GM19239 (cell line): Measurements from ENCODE around the gene ATF6.

Experiments used
- DNase-seq: peaks from one replicate; pipeline ENCODE4 v3.0.0; 2011; ENCODE audit warnings: low spot score; ENCODE audit not compliant: insufficient read length
- FAIRE-seq: peaks from 2 replicates; lab custom pipeline; 2011; peaks lifted over from hg19 to GRCh38; lab: Jason Lieb, UNC

ATF6 gene

DNA sequence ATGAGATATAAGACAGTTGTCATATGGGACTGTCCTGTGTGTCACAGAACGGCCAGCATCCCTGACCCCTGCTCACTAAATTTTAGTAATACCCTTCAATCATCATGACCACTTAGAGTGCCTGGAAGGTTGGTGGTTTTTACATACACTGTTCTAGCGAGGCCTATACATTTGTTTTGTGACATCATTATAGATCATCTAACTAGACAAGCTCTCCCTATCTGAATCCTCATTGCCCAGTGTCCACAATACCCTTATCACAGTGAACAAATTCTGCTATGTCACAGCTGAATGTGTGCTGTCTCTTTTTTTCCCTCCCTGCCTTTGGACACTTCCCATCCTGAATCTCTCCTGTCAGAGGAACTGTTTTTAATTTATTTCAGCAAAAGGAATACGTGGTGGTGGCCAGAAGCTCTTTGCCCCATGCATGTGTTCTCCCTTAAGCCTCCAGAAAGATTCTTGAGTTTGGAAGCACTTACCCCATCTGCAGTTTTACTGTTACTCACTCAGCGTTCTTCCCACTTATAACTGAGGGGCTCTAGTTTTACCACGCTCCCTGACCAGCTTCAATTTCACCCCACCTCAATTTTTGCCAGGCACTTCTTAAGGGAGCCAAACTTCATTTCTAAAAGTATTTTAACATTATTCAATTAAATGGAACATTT, 187.3 kb downstream of the ATF6 start:
- FAIRE-seq (no peak), DNase-seq (no peak)

- FAIRE-seq (peak; percentile 18), DNase-seq (no peak)
Measured at GRCh38 chr1:161954050-161954449, 187.9 kb downstream of the ATF6 start.

- DNase-seq, result no peak
- FAIRE-seq, result no peak
Measured at GRCh38 chr1:161954466-161954865, 188.3 kb downstream of the ATF6 start.

GRCh38 chr1:161955606-161956005, 189.5 kb downstream of the ATF6 start:
- FAIRE-seq (no peak), DNase-seq (no peak)

DNA sequence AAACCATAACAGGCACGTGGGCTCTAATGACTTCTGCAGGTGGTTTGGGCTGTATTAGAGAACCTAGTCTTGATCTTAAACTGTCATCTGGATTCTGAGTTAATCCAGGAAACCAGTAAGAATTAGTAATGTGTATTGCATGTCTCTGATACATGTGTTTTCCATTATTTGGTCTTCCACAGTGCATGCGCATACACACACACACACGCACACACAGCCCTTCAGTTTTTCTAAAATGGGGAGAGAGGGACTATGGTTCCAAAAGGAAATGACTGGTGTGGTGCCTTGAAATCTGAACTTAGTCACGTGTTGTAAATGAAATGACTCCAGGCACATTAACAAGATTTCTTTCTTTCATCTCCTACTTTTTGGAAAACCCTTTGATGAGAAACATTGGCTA, 190.0 kb downstream of the ATF6 start:
- DNase-seq, result no peak
- no peak for FAIRE-seq

- FAIRE-seq (no peak), DNase-seq (no peak)
Measured at GRCh38 chr1:161956930-161957329, 190.8 kb downstream of the ATF6 start.

- no peak for DNase-seq
- no peak for FAIRE-seq
Measured at GRCh38 chr1:161958425-161958824, 192.3 kb downstream of the ATF6 start.

DNA sequence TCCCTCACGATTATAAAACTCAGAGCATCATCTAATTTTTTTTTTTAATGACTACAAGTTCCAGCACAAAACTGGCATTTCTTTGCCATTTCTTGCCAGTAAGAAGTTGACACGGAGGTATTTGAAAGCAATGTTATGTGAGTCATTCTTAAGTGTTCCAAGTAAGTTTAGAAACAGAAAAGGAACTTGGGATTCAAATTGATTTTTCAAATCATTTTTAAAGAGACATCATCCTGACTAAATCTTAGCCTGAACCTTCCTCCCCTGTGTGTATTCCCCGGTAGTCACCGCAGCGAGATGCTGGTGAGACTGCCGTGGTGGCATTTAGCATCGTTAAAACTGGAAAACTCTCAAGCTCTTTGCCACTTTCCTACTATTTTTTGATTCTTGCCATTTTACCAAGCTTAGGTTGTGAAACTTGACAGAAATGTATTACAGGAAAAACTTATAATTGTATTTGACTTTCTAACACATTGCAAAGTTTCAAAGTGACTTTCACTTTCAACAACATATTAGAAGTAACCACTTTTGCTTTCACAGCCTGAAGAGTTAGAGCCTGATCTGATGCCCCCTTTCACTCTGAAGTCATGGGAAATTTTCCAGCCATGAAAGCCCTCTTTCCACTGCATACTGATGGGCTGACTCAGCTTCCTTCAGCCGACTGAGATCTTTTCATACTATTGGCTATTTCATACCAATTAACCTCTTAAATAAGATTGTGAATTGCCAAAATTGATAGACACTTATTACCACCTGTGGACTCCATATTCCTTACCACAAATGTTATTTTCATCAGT, 196.2 kb downstream of the ATF6 start:
- peak; percentile 97 for FAIRE-seq

DNA sequence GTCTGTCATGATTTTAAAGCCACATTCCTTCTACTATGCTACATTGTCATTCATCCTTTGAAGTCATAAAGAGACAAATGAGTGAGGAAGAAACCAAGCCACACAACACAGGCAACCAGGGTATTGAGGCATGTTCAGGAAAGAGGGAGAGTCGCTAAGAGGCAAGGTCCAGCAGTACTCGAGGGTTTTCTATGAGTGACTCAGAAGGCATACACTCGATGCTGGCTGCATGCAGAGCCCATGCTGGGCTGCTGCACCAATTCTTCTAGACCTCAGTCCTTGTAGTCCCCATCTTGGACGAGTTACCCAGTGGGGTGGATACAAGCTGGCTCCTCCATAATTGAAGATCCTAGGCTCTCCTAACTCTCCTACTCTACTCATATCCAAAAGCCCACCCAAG, 199.9 kb downstream of the ATF6 start:
- DNase-seq, result no peak
- no peak for FAIRE-seq

More for the DNA sequence above, 196.2 kb downstream of the ATF6 start:
- peak; percentile 49 for DNase-seq

GRCh38 chr1:161970036-161970435, 203.9 kb downstream of the ATF6 start:
- FAIRE-seq (no peak), DNase-seq (no peak)

DNA sequence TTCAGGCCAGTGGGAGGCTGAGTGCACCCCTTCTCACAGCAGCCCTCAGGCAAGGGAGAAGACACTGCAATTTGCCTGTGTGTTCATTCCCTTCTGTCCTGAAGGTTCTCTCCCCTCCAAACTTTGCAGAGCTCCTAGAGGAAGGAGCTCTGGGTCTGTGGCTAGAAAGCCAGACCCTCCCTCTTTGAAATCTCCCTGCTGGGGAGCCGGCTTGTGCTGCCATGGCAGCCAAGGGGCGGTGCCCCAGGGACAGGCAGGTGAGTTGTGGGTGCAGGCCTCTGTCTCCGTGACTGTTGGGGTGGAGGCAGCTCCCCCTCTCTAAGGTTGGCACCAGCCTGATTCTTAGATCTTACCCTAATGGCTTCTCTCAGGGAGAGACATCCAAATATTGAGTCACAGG, 204.5 kb downstream of the ATF6 start:
- no peak for FAIRE-seq
- DNase-seq, result no peak

DNA sequence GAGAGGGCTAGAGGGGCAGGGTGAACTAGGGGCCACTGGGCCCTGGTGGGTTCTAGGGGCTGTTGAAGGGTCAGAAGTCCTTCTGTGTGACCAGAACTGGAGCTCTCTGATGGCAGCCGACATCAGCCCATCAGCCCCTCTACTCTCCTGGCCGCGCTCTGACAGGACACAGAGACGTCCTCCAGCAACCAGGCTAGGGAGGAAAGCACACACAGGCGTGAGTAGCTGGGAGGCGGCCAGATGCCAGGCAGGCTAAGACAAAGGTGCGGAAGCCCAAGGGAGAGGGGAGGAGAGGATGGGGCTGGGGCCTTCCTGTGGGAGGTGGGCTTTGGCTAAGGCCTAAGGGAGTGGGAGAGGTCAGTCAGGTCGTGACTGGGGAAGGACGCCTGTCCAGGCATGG, 206.7 kb downstream of the ATF6 start:
- no peak for DNase-seq
- no peak for FAIRE-seq

DNA sequence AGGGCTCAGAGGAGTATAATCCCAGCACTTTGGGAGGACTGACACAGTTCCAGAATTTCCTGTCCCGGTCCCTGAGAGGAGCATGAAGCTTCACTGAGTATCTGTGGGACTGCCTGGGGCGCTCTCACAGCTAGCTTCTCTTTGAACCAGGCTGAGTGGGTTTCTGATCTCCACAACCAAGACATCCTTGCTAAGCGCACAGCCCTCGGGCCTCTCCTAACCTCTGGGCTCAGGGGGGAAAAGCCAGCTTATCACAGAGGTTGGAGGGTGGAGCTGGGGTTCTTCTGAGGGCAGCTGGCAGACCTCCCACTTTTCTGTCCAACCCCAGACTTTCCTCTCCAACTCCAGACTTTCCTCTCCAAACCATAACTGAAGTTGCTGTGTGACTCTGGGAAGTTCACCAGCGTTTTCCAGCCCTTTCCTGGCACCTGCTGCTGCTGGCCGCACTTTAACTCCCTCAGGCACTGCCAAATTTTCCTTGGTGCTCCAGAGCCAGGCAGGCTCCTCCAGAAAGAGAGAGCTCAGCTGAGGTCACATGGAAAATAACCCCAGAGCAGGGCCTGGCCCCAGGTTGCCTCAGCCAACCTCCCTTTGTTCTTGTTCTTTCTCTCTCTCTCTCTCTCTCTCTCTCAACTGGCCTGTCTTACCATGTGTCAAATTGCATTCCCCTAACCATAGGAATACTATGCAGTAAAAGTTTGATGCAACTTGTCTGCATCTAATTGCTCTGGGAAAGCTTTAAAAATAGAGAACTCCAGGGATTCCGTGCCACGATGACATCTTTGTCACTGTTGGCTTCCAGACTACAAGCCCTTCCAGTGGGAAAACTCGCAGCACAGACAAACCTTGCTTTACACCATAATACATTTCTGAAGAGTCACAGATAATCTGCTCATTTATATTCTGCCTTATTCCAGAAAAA, 208.1 kb downstream of the ATF6 start:
- FAIRE-seq, result no peak
- DNase-seq, result no peak

GRCh38 chr1:161978011-161978790, 212.1 kb downstream of the ATF6 start:
- FAIRE-seq (no peak), DNase-seq (no peak)

GRCh38 chr1:161981126-161981525, 215.0 kb downstream of the ATF6 start:
- DNase-seq (no peak), FAIRE-seq (no peak)

DNA sequence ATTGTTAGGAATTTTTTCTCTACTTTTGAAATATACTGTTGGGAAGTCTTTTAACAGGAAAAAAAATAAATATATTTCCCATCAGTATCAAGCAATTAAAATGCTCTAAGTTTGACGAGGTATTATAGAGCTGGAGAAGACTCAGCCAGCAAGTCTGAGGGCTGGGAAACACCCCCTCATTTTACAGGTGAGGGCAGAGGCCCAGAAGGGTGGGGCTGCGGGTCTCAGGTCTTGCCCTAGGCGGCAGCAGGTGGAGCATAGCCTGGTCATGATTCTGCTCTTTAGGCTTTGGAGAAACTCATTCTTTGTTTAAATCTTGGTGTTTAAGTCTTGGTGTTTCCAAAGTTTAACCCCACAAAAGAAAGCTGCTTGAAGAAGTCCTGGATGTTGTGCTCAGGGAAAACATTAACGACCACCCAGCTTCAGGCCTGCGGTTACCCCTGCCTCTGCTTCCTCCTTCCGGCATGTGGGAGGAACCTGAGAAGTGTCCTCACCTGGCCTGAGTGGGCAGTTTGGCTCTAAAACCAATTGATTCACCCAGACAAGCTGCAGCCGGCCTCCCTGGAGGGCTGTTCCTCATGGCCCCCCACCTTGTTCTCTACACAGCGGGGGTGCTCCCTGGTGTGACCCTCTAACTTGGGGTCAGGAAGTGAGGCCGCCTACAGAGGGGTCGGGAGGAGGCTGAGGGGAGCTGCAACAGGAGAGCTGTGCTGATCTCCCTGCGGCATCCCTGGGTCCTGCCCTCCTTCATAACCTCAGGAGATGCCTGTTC, 215.8 kb downstream of the ATF6 start:
- FAIRE-seq (no peak), DNase-seq (no peak)

DNA sequence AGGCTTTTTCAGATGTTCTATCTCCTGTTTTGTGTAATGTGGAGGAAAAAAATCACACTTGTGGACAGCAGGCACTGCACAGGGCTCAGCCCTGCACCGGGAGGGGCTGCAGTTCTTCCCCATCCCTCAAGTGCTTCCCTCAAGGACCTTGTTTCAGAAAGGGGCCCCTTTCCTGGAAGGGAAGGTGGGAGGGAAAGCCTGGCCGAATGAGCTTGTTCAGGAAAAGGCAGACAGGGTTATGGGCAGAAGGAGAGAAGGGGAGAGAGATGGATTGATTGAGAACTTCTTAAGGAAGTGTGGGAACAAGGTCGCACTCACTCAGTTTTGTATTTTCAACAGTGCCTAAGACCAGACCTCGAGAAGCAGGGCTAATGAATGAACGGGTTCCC, 216.4 kb downstream of the ATF6 start:
- FAIRE-seq, result no peak
- no peak for DNase-seq

DNA sequence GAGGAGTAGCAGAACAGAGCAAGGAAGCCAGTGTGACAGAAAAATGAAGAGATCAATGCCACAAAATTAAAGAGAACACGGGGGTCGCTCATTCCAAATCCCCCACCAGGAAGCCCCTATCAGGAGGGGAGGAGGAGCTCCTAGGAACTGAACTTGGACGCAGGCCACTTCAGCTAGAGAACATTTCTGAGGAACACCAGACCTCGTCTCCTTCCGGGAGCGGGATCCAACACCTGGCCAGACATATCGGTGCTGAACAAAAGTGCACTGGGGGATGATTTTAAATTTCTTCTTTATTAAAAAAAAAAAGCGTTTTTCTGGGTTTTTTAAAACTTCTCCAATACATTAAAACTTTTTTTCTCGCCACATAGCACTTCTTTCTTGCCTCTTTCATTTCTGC, 216.8 kb downstream of the ATF6 start:
- no peak for DNase-seq
- FAIRE-seq, result no peak

DNA sequence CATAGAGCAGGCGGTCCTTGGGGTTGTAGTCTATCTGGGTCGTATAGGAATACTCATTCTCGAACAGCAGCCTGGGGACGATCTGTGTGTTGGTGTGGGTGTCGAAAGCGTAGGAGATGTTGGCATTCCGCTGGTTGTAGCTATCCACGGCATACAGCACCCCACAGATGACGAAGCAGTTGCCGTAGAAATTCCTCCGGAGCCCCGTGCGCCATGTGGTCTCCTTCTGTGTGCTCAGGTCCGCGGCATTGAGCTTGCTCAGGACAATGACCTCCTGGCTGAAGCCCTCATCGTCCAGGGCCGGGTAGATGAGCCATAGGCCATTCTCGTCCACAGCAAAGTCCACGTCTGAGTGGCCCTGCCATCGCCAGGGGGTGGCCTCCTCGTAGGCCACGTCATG, 217.6 kb downstream of the ATF6 start:
- DNase-seq, result no peak

More for the DNA sequence above, 217.6 kb downstream of the ATF6 start:
- FAIRE-seq, result no peak
